Skeletal muscle satellite cell (primary cell): ENCODE results near the gene CDKN2B.

Source experiments
- H3K27me3 ChIP-seq: 2 replicates; pipeline ENCODE4 v1.7.0; 2013; ENCODE audit warnings: low read length; ENCODE audit not compliant: control insufficient read depth, insufficient read depth
- H3K36me3 ChIP-seq: 2 replicates; pipeline ENCODE4 v1.7.0; 2013; ENCODE audit warnings: mild to moderate bottlenecking, control low read depth, low read length; ENCODE audit not compliant: insufficient read depth
- H3K4me1 ChIP-seq: 2 replicates; pipeline ENCODE4 v1.7.0; 2013; ENCODE audit warnings: low read length; ENCODE audit not compliant: control insufficient read depth, insufficient read depth
- H3K4me2 ChIP-seq: 2 replicates; pipeline ENCODE4 v1.7.0; 2013; ENCODE audit warnings: mild to moderate bottlenecking, low read length
- H3K4me3 ChIP-seq: 2 replicates; pipeline ENCODE4 v1.7.0; 2013; ENCODE audit warnings: low read length
- H3K9ac ChIP-seq: 2 replicates; pipeline ENCODE4 v1.7.0; 2013; ENCODE audit warnings: mild to moderate bottlenecking, low read depth, low read length, moderate library complexity
- H3K9me3 ChIP-seq: replicated peaks from 2 replicates; pipeline ENCODE4 v1.7.0; 2013; ENCODE audit warnings: mild to moderate bottlenecking, control low read depth, low read length

CDKN2B gene

GRCh38 chr9:21974343-21974721, 34.8 kb downstream of the CDKN2B start:
- Histone ChIP-seq H3K9ac (peak overlapping the region; percentile 80), H3K27me3 (peaks cover 39% of the 10 kb centered on the region), H3K36me3 (peaks cover 8% of the 10 kb centered on the region), H3K4me2 (peak overlapping the region; percentile 90), H3K4me1 (peaks cover 24% of the 10 kb centered on the region), H3K4me3 (peak overlapping the region; percentile 91), H3K9me3 (peaks cover under 1% of the 10 kb centered on the region)

GRCh38 chr9:21972361-21972760, 36.7 kb downstream of the CDKN2B start:
- Histone ChIP-seq H3K9me3 (peaks cover 9% of the 10 kb centered on the region), H3K27me3 (peaks cover 56% of the 10 kb centered on the region), H3K4me3 (no peak overlapping the region), H3K9ac (no peak overlapping the region), H3K4me2 (no peak overlapping the region), H3K36me3 (peaks cover 10% of the 10 kb centered on the region), H3K4me1 (peaks cover 28% of the 10 kb centered on the region)

DNA sequence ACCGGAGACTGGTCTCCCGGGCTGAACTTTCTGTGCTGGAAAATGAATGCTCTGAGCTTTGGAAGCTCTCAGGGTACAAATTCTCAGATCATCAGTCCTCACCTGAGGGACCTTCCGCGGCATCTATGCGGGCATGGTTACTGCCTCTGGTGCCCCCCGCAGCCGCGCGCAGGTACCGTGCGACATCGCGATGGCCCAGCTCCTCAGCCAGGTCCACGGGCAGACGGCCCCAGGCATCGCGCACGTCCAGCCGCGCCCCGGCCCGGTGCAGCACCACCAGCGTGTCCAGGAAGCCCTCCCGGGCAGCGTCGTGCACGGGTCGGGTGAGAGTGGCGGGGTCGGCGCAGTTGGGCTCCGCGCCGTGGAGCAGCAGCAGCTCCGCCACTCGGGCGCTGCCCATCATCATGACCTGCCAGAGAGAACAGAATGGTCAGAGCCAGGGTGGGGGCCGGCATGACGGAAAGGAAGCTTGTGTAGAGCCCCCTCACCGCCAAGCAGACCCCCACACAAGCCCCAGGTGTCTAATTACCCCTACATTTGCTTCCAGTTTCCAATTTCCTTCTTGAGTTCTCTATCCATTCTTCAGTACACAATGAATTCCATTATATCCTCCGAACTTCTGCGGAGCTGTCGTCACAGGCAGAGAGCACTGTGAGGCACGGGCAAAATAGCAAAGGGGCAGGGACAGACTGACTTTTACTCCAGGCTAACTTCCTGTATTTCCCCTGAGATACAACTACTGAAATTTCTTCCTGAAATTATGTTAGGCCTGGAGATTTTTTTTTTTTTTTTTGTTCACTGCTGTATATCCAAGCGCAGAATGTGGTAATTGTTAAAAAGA, 38.1 kb downstream of the CDKN2B start:
- peaks cover 9% of the 10 kb centered on the region for H3K9me3 ChIP-seq
- no peak overlapping the region for H3K4me3 ChIP-seq
- H3K4me1 ChIP-seq = peaks cover 30% of the 10 kb centered on the region
- H3K27me3 ChIP-seq = peaks cover 50% of the 10 kb centered on the region
- H3K4me2 ChIP-seq = peak overlapping the region; percentile 34
- H3K36me3 ChIP-seq = peaks cover 10% of the 10 kb centered on the region
- no peak overlapping the region for H3K9ac ChIP-seq

GRCh38 chr9:21969951-21970799, 38.9 kb downstream of the CDKN2B start:
- Histone ChIP-seq H3K9ac (no peak overlapping the region), H3K27me3 (peaks cover 43% of the 10 kb centered on the region), H3K4me1 (peaks cover 31% of the 10 kb centered on the region), H3K4me2 (no peak overlapping the region), H3K9me3 (peaks cover 9% of the 10 kb centered on the region), H3K4me3 (no peak overlapping the region), H3K36me3 (peaks cover 10% of the 10 kb centered on the region)

- H3K27me3 ChIP-seq = peaks cover 39% of the 10 kb centered on the region
- H3K4me3 ChIP-seq = no peak overlapping the region
- H3K9ac ChIP-seq = no peak overlapping the region
- peaks cover 33% of the 10 kb centered on the region for H3K4me1 ChIP-seq
- peaks cover 9% of the 10 kb centered on the region for H3K9me3 ChIP-seq
- peak overlapping the region; percentile 75 for H3K4me2 ChIP-seq
- peaks cover 10% of the 10 kb centered on the region for H3K36me3 ChIP-seq
Measured at GRCh38 chr9:21969011-21969940, 39.8 kb downstream of the CDKN2B start.

GRCh38 chr9:21968331-21969010, 40.6 kb downstream of the CDKN2B start:
- Histone ChIP-seq H3K9me3 (peaks cover 9% of the 10 kb centered on the region), H3K4me2 (peak overlapping the region; percentile 75), H3K4me1 (peaks cover 32% of the 10 kb centered on the region), H3K27me3 (peaks cover 31% of the 10 kb centered on the region), H3K36me3 (peaks cover 10% of the 10 kb centered on the region), H3K9ac (no peak overlapping the region), H3K4me3 (peak overlapping the region; percentile 43)

GRCh38 chr9:21967702-21968101, 41.4 kb downstream of the CDKN2B start:
- H3K4me3 ChIP-seq = no peak overlapping the region
- H3K4me1 ChIP-seq = peaks cover 32% of the 10 kb centered on the region
- H3K36me3 ChIP-seq = peaks cover 10% of the 10 kb centered on the region
- no peak overlapping the region for H3K4me2 ChIP-seq
- peaks cover 9% of the 10 kb centered on the region for H3K9me3 ChIP-seq
- H3K9ac ChIP-seq = no peak overlapping the region
- peaks cover 29% of the 10 kb centered on the region for H3K27me3 ChIP-seq

DNA sequence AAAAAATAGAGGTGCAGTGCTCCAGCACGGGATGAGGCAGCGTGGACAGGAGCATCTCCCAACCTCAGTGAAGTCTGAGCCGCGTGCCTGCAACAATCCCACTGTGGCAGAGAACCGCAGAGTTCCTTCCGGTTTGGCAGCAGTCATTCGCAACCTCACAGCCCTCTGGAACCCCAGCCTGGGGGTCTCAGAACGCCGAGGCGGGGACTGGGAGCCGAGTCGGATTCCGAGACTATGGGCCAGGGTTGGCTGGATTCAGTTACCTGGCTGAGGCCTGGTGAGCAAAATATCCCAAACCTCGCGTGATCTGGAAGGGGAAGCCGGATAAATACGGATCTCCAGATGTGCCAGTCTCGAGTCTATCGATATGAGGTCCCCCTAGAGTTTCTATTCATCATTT, 41.9 kb downstream of the CDKN2B start:
- Histone ChIP-seq H3K9ac (no peak overlapping the region), H3K36me3 (peaks cover 10% of the 10 kb centered on the region), H3K9me3 (peaks cover 9% of the 10 kb centered on the region), H3K4me2 (no peak overlapping the region), H3K27me3 (peaks cover 29% of the 10 kb centered on the region), H3K4me3 (no peak overlapping the region), H3K4me1 (peaks cover 31% of the 10 kb centered on the region)

DNA sequence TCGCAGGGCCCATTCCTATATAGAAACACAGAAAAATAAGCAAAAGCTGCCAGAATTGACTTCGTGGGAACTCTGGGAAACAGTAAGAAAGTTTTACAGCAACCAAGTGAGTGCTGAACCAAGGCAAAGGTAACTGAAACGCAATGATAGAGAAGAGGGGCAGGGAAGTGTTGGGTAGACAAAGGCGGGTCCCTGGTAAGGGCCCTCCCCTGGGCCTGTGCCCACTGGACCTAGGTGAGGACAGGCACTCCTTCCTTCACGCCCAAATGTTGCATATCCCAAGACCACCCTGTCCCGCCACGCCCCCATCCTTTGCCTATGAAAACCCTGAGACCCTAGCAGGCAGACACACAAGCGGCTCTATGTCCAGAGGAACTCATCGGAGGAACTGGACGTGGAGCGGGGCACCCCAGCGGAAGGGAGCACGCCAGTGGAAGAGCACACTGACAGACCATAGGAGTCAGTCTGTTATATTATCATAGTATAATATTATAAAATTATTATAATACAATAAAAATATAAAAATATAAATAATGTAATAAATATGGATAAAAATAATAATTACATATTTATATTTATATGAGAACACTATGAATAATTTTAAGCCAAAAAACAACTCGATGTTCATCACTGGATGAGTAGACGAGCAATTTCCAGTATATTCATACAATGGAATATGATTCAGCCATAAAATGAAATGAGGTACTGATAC, 42.8 kb downstream of the CDKN2B start:
- Histone ChIP-seq H3K4me3 (no peak overlapping the region), H3K36me3 (peaks cover 10% of the 10 kb centered on the region), H3K9ac (no peak overlapping the region), H3K4me2 (peak overlapping the region; percentile 90), H3K9me3 (peaks cover 9% of the 10 kb centered on the region), H3K4me1 (peaks cover 23% of the 10 kb centered on the region), H3K27me3 (peaks cover 29% of the 10 kb centered on the region)

DNA sequence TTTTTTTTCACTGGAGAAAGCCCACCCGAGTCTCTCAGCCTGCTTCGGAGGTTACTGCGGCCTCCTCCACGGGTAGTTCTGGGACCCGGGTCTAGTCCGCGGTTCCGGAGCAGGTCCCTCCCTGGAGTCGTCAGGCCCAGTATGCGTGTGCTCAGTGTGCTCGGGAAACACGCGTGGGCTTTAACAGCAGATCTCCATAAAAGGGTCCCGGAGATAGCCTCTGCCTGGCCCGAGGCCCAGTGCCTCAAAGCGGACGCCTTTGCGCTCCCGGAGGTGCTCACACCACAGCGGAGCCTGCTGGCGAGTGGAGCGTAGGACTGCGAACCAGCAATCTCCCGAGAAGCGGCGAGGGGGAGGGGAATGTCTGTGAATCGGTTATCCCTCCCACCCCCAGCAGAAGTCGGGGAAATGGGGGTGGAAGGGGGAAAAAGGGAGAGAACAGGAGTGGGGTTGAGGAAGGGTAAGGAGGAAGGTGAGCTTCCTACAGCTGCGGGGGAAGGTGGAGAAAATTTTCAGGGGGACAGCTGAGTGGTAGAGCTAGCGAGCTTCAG, 43.6 kb downstream of the CDKN2B start:
- Histone ChIP-seq H3K4me1 (peaks cover 20% of the 10 kb centered on the region), H3K36me3 (peaks cover 9% of the 10 kb centered on the region), H3K4me3 (peak overlapping the region; percentile 69), H3K4me2 (peak overlapping the region; percentile 90), H3K27me3 (peaks cover 26% of the 10 kb centered on the region), H3K9me3 (peaks cover 9% of the 10 kb centered on the region), H3K9ac (peak overlapping the region; percentile 75)
